CD4-positive, alpha-beta T cell (primary cell): ENCODE data around the gene CSAD. TPM values are rescaled to one million over a fixed set of nuclear protein-coding genes. Genes with fewer than 3 reads are reported as not detected.
A peak's percentile ranks its signal among the peaks of the same experiment; 100 is the strongest.
"Not testable (repeated sequence)": the region's sequence is repeated elsewhere in the genome, so short reads cannot be mapped to it uniquely, and the experiment has no call there.

Source experiments
- ATAC-seq: fragments of 200-7000 bp; cut with Tn5 transposase; one replicate; pipeline ENCODE4 v1.10.0; 2022; ENCODE audit warnings: mild to moderate bottlenecking; ENCODE audit not compliant: poor library complexity
- CTCF ChIA-PET: fragments of 350-600 bp; sonication (Branson Sonifier 250); formaldehyde crosslinking; loops from one replicate; lab custom pipeline; 2021; ENCODE audit warnings: antibody characterized with exemption, inconsistent platforms; lab: Charles Lee
- POLR2A ChIA-PET: fragments of 350-600 bp; sonication (Branson Sonifier 250); formaldehyde crosslinking; loops from one replicate; lab custom pipeline; 2021; ENCODE audit warnings: antibody characterized with exemption, inconsistent platforms; lab: Charles Lee
- DNase-seq, 14 experiments: peaks; one replicate each; pipeline ENCODE4 v3.0.0-alpha.2; 2013 to 2020; ENCODE audit warnings: mixed read lengths in 2 of 14
- H3K27ac ChIP-seq, 2 donors: one replicate each; pipeline versions ENCODE4 v1.5.1 to v1.7.0; 2013; ENCODE audit warnings: low read length in 2 of 2, low read depth in 1 of 2, mild to moderate bottlenecking in 1 of 2
- H3K27me3 ChIP-seq, 2 experiments: 1 replicate in 1 of 2; 2 replicates in 1 of 2; pipeline versions ENCODE4 v1.6.1 to v1.7.0; 2013; ENCODE audit warnings: low read length in 2 of 2, control low read depth in 1 of 2, mild to moderate bottlenecking in 1 of 2, moderate library complexity in 1 of 2; ENCODE audit not compliant: insufficient read depth in 2 of 2, control insufficient read depth in 1 of 2
- H3K36me3 ChIP-seq: one replicate; pipeline ENCODE4 v1.6.1; 2013; ENCODE audit warnings: low read length, control low read depth; ENCODE audit not compliant: insufficient read depth
- H3K4me1 ChIP-seq: one replicate; pipeline ENCODE4 v1.6.1; 2013; ENCODE audit warnings: low read length, control low read depth; ENCODE audit not compliant: insufficient read depth
- H3K4me3 ChIP-seq: one replicate; pipeline ENCODE4 v1.5.1; 2013; ENCODE audit warnings: mild to moderate bottlenecking, low read length, moderate library complexity
- H3K9me3 ChIP-seq, 2 experiments: 1 replicate in 1 of 2; 2 replicates in 1 of 2; pipeline versions ENCODE4 v1.6.1 to v1.7.0; 2013; ENCODE audit warnings: low read length in 2 of 2, mild to moderate bottlenecking in 2 of 2, control low read depth in 1 of 2, moderate library complexity in 1 of 2; ENCODE audit not compliant: control insufficient read depth in 1 of 2, insufficient read depth in 1 of 2
- H3K27ac Mint-ChIP-seq: one replicate; pipeline ENCODE4 v1.8.0; 2020; ENCODE audit warnings: mixed read lengths
- H3K27me3 Mint-ChIP-seq: one replicate; pipeline ENCODE4 v1.8.0; 2021; ENCODE audit warnings: mixed read lengths
- H3K36me3 Mint-ChIP-seq: one replicate; pipeline ENCODE4 v1.8.0; 2021; ENCODE audit warnings: low read depth, mixed read lengths
- H3K4me1 Mint-ChIP-seq: one replicate; pipeline ENCODE4 v1.8.0; 2021; ENCODE audit warnings: low read depth, mixed read lengths
- H3K4me3 Mint-ChIP-seq: one replicate; pipeline ENCODE4 v1.8.0; 2020; ENCODE audit warnings: mild to moderate bottlenecking, mixed read lengths
- H3K9me3 Mint-ChIP-seq: one replicate; pipeline ENCODE4 v1.8.0; 2020; ENCODE audit warnings: mixed read lengths
- CTCF ChIP-seq: fragments of 200-600 bp; IDR thresholded peaks from one replicate; pipeline ENCODE4 v1.8.0; 2022; ENCODE audit warnings: antibody characterized with exemption, mild to moderate bottlenecking
- intact Hi-C, 2 experiments: fragments of 100-400 bp; cut with DNase I in 1 of 2; cut with micrococcal nuclease in 1 of 2; formaldehyde crosslinking; loops; one replicate each; pipeline versions ENCODE4 v1.15.1 to v1.9.0; 2023 to 2025; cut with DNase I, micrococcal nuclease
- total RNA-seq, 174 experiments: library from RNA in 2 of 174; stranded (reverse) in 2 of 174; gene quantifications; one replicate each; pipeline ENCODE4 v1.2.3 and lab custom pipeline; 2021 to 2026

The CSAD gene
- total RNA-seq, 2 experiments from 2014 or later: 56.7 to 57.3 TPM

- intact Hi-C loops: loop anchor here (2.0 to 5.0 kb wide), 3 partner anchors 17 to 87 kb away; partner anchors contain the start of gene ESPL1 (in 1 of the 2)
- CTCF ChIA-PET: interaction anchor here (0.7 to 4.0 kb wide), 6 partner anchors 9 to 139 kb away, joined by 3 to 23 read pairs (median 4); partner anchors contain the start of gene AAAS
- Histone ChIP-seq H3K4me3 (peak overlapping the region; percentile 94), H3K27ac (no peak overlapping the region), H3K4me1 (peaks cover 55% of the 10 kb centered on the region), H3K36me3 (peaks cover 53% of the 10 kb centered on the region), H3K9me3 (no peaks in the 10 kb centered on the region), H3K27me3 (no peaks in the 10 kb centered on the region)
- ATAC-seq (no peak), DNase-seq (no peak)
- Mint-ChIP-seq H3K4me1 (peaks cover 66% of the 10 kb centered on the region), H3K27ac (peak overlapping the region; percentile 94), H3K27me3 (no peaks in the 10 kb centered on the region), H3K36me3 (peaks cover 69% of the 10 kb centered on the region), H3K9me3 (no peaks in the 10 kb centered on the region), H3K4me3 (peak overlapping the region; percentile 90)
- POLR2A ChIA-PET: interaction anchor here (1.0 to 3.6 kb wide), 13 partner anchors 8 to 319 kb away, joined by 3 to 53 read pairs (median 18); partner anchors contain the start of genes AAAS, EIF4B, ESPL1 and ITGB7
- TF ChIP-seq CTCF: no peak
Measured at GRCh38 chr12:53181935-53182334, 1.2 kb upstream of the CSAD start.

DNA sequence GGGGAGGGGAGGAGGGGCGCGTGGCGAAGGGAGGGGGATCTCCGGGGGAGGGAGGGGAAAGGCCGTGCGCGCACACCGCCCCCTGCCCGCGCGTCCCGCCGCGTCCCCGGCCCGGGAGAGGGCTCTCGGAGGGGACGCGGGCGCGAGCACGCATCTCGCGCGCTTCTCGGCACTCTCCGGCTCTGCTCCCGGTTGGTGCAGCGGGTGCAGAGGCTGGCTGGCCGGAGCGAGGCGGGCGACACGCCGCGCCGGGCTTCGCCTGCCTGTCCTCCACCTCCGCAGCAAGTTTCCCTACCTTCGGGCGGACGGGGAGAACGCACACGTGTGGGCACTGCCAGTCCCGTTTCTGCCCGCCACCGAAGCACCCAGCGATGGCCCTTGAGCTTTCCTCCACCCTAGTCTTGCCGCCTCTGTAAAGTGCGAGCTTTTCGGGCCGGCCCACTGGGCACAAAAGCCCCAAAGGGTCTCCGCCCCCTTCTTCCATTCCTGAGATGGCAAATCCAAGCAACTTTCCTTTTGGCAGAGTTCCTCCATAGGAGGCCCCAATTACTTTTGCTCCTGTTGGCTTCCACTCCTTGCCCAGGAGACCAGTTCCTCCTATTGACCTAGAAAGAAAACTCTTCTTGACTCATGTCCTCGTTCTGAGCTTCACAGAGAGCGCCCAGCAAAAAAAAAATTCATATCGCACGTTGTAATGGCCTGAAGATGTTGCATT lies 363 bp upstream of the CSAD start:
- intact Hi-C loops: loop anchor here (1.0 to 5.0 kb wide), 4 partner anchors 18 to 88 kb away; partner anchors contain the start of gene ESPL1 (in 1 of the 2)
- DNase-seq (peak in 10 of 14 experiments; percentile 69 to 92 (median 80)), ATAC-seq (peak; percentile 42)
- Histone ChIP-seq H3K27ac (peak overlapping the region; percentile 45 to 87), H3K4me1 (peaks cover 55% of the 10 kb centered on the region), H3K4me3 (peak overlapping the region; percentile 94), H3K9me3 (no peaks in the 10 kb centered on the region), H3K27me3 (no peaks in the 10 kb centered on the region), H3K36me3 (peaks cover 44% of the 10 kb centered on the region)
- CTCF ChIA-PET: interaction anchor here (0.5 to 4.0 kb wide), 12 partner anchors 9 to 495 kb away, joined by 3 to 23 read pairs (median 4); partner anchors contain the start of genes AAAS, ATP5MC2 and ESPL1
- Mint-ChIP-seq H3K4me1 (peaks cover 63% of the 10 kb centered on the region), H3K4me3 (peak overlapping the region; percentile 90), H3K27ac (peak overlapping the region; percentile 94), H3K27me3 (no peaks in the 10 kb centered on the region), H3K9me3 (no peaks in the 10 kb centered on the region), H3K36me3 (peaks cover 60% of the 10 kb centered on the region)
- no peak for TF ChIP-seq CTCF
- POLR2A ChIA-PET: interaction anchor here (0.6 to 3.6 kb wide), 33 partner anchors 9 to 1099 kb away, joined by 3 to 53 read pairs (median 5); partner anchors contain the start of genes AAAS, EIF4B, ESPL1 and HNRNPA1

DNA sequence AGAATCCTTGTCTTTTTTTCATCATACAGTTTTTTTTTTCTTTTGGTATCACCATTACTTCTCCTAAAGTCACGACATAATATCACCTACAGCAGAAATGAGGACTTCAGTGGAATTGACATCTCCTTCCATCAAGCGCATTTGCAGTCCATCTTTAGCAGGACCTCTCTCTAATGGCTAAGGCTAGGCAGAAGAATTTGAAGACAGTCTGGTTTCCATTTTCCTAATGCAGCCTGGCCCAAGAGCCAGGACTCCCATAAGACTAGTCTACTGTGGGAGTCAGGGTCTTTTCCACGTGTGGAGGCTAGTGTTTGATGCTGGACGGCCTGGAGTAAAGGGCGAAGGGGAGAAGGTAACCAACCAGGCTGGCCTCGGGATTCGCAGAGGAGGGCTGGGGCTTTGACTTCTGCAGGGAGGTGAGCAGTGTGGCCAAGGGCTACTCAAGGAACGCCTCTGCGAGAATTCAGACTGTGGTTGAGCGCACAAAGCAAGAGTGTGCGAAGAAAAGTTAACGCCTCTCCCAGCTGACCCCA lies 972 bp downstream of the CSAD start:
- Histone ChIP-seq H3K9me3 (no peaks in the 10 kb centered on the region), H3K36me3 (peaks cover 31% of the 10 kb centered on the region), H3K4me1 (peaks cover 49% of the 10 kb centered on the region), H3K4me3 (peak overlapping the region; percentile 94), H3K27me3 (no peaks in the 10 kb centered on the region), H3K27ac (peak overlapping the region; percentile 87 to 92)
- Mint-ChIP-seq H3K27me3 (no peaks in the 10 kb centered on the region), H3K27ac (peak overlapping the region; percentile 94), H3K36me3 (peaks cover 47% of the 10 kb centered on the region), H3K9me3 (no peaks in the 10 kb centered on the region), H3K4me1 (peaks cover 51% of the 10 kb centered on the region), H3K4me3 (peak overlapping the region; percentile 98)
- TF ChIP-seq CTCF: no peak
- ChIA-PET POLR2A (interaction anchor here (0.8 to 3.6 kb wide), 25 partner anchors 10 to 321 kb away, joined by 3 to 53 read pairs (median 9); partner anchors contain the start of genes AAAS, EIF4B, ESPL1 and ITGB7), CTCF (interaction anchor here (0.7 to 4.0 kb wide), 11 partner anchors 10 to 496 kb away, joined by 3 to 23 read pairs (median 3); partner anchors contain the start of genes AAAS, ATP5MC2 and ESPL1)
- intact Hi-C loops: loop anchor here (1.0 to 5.0 kb wide), 4 partner anchors 19 to 89 kb away; partner anchors contain the start of gene ESPL1 (in 1 of the 2)
- peak; percentile 1 for ATAC-seq
- DNase-seq: no peak

DNA sequence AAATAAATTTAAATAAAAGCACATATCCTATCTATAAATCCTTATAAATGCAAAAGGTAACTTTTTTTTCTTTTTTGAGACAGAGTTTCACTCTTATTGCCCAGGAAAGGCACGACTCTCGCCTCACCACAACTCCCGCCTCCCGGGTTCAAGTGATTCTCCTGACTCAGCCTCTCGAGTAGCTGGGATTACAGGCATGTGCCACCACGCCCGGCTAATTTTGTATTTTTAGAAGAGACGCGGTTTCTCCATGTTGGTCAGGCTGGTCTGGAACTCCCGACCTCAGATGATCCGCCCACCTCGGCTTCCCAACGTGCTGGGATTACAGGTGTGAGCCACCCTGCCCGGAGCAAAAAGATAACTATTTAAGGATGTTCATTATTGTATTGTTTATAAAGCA lies 1.9 kb downstream of the CSAD start:
- H3K9me3 ChIP-seq, ATAC-seq, H3K27me3 ChIP-seq, H3K4me3 ChIP-seq, DNase-seq, H3K9me3 Mint-ChIP-seq, H3K27me3 Mint-ChIP-seq, intact Hi-C loops: not testable (repeated sequence)
- ChIA-PET POLR2A (interaction anchor here (3.2 kb wide), 1 partner anchor 41 kb away, joined by 30 read pairs; no protein-coding TSS in a partner anchor), CTCF (interaction anchor here (0.7 to 4.0 kb wide), 4 partner anchors 11 to 131 kb away, joined by 3 to 23 read pairs (median 3); no protein-coding TSS in a partner anchor)
- H3K4me1 ChIP-seq: peaks cover 40% of the 10 kb centered on the region
- H3K27ac ChIP-seq: peak overlapping the region in 1 of 2 donors; percentile 87
- Mint-ChIP-seq H3K36me3 (peaks cover 39% of the 10 kb centered on the region), H3K4me3 (peak overlapping the region; percentile 15), H3K4me1 (peaks cover 44% of the 10 kb centered on the region), H3K27ac (peak overlapping the region; percentile 94)
- peaks cover 23% of the 10 kb centered on the region for H3K36me3 ChIP-seq
